ENCODE results near the gene PIP5K1B. TPM values are rescaled to one million over a fixed set of nuclear protein-coding genes. Genes with fewer than 3 reads are reported as not detected.

The PIP5K1B gene
- total and polyA plus RNA-seq, 2 experiments from 2014 or later, result 1.3 to 2.8 TPM

GRCh38 chr9:68955330-68955729 is 250.3 kb downstream of the PIP5K1B start:
- H2AFZ ChIP-seq, result no peak overlapping the region
- H3K9me3 Mint-ChIP-seq, result no peaks in the 10 kb centered on the region
- no peaks in the 10 kb centered on the region for H3K79me2 ChIP-seq (replicated peaks; ENCODE audit: insufficient read depth)
- H3K27me3 ChIP-seq (ENCODE audit: insufficient read depth), result no peaks in the 10 kb centered on the region
- no peaks in the 10 kb centered on the region for H4K20me1 ChIP-seq (replicated peaks; ENCODE audit: insufficient read depth)
- H3K4me3 Mint-ChIP-seq, result no peak overlapping the region
- no peaks in the 10 kb centered on the region for H3K36me3 ChIP-seq (ENCODE audit: insufficient read depth)
- ATAC-seq (no peak), DNase-seq (ENCODE audit: low spot score) (no peak)
- H3K27ac ChIP-seq (ENCODE audit: low read depth), result no peak overlapping the region
- peaks cover 15% of the 10 kb centered on the region for H3K4me1 ChIP-seq (ENCODE audit: insufficient read depth)
- no peak overlapping the region for H3K27ac Mint-ChIP-seq
- peaks cover 32% of the 10 kb centered on the region for H3K4me1 Mint-ChIP-seq
- no peak for TF ChIP-seq ZNF462 (CRISPR knock-in tag; IDR thresholded peaks at IDR 0.05)
- no peak for TF ChIP-seq CREB1 (CRISPR knock-in tag; IDR thresholded peaks at IDR 0.05; ENCODE audit: low read depth)
- no peak for TF ChIP-seq CTCF (conservative IDR thresholded peaks at IDR 0.05; ENCODE audit: low read depth in 2 of 2)
- no peak for TF ChIP-seq REST (IDR thresholded peaks at IDR 0.05; ENCODE audit: unreplicated experiment)
- no peak for TF ChIP-seq STAT1 (IDR thresholded peaks at IDR 0.05; ENCODE audit: unreplicated experiment)
- no peak for TF ChIP-seq JUNB (IDR thresholded peaks at IDR 0.05; ENCODE audit: unreplicated experiment)
- TF ChIP-seq EZH2 (IDR thresholded peaks at IDR 0.05; ENCODE audit: low read depth, unreplicated experiment), result no peak
- TF ChIP-seq ETS1 (IDR thresholded peaks at IDR 0.05), result no peak
- no peak for TF ChIP-seq NANOG (IDR thresholded peaks at IDR 0.05; ENCODE audit: borderline replicate concordance)
- TF ChIP-seq EZH2phosphoT487 (IDR thresholded peaks at IDR 0.05; ENCODE audit: unreplicated experiment), result no peak
- no peak for TF ChIP-seq POLR2AphosphoS5 (IDR thresholded peaks at IDR 0.05; ENCODE audit: low read depth)
- TF ChIP-seq ZNF114 (CRISPR knock-in tag; IDR thresholded peaks at IDR 0.05), result no peak
- no peak for TF ChIP-seq ZNF331 (CRISPR knock-in tag; IDR thresholded peaks at IDR 0.05; ENCODE audit: low read depth)
- peaks cover 10% of the 10 kb centered on the region for H3K27me3 Mint-ChIP-seq (ENCODE audit: insufficient read depth, low read depth, poor library complexity)
- H3K36me3 Mint-ChIP-seq (ENCODE audit: low read depth), result 0 out of 3 replicates have a peak, but pooled peaks cover 4% of the 10 kb centered on the region
- 0 out of 2 replicates have a peak, but pooled peaks cover 2% of the 10 kb centered on the region for H3F3A ChIP-seq (replicated peaks; ENCODE audit: low read depth)
- H3K4me3 ChIP-seq, result no peak overlapping the region
- 0 out of 2 replicates have a peak, but pooled peaks cover 2% of the 10 kb centered on the region for H3K9me2 ChIP-seq (ENCODE audit: insufficient read depth)
- H3K4me2 ChIP-seq, result no peak overlapping the region

Measured in GM23338 (cell line).